Spinal cord (tissue), 10 donors: ENCODE measurements around the gene EHMT1. TPM values are rescaled to one million over a fixed set of nuclear protein-coding genes. Genes with fewer than 3 reads are reported as not detected.

Experiments
- DNase-seq, 6 donors: peaks; one replicate each; pipeline versions ENCODE4 v3.0.0 to v3.0.0-alpha.2; 2013 to 2015; ENCODE audit warnings: low spot score in 6 of 6, low read depth in 4 of 6
- H3K27ac ChIP-seq: one replicate; pipeline ENCODE4 v1.5.1; 2013; ENCODE audit warnings: low read depth, low read length, control low read depth
- H3K27me3 ChIP-seq: one replicate; pipeline ENCODE4 v1.6.1; 2013; ENCODE audit warnings: low read length; ENCODE audit not compliant: control insufficient read depth, insufficient read depth
- H3K36me3 ChIP-seq: one replicate; pipeline ENCODE4 v1.6.1; 2013; ENCODE audit warnings: low read length; ENCODE audit not compliant: control insufficient read depth, insufficient read depth
- H3K4me1 ChIP-seq: one replicate; pipeline ENCODE4 v1.6.1; 2013; ENCODE audit warnings: low read length; ENCODE audit not compliant: control insufficient read depth, insufficient read depth
- H3K4me3 ChIP-seq: one replicate; pipeline ENCODE4 v1.5.1; 2013; ENCODE audit warnings: low read depth, low read length, control low read depth
- H3K9me3 ChIP-seq: one replicate; pipeline ENCODE4 v1.6.1; 2013; ENCODE audit warnings: low read length; ENCODE audit not compliant: control insufficient read depth, insufficient read depth
- WGBS: methylation state at CpG from one replicate; pipeline ENCODE4 v1.1.5; 2013; ENCODE audit warnings: missing lambda C conversion rate; ENCODE audit not compliant: insufficient coverage; 5-methylcytosine and 5-hydroxymethylcytosine counted together
- long read RNA-seq, 4 donors: transcript quantifications; one replicate each; lab custom pipeline, GENCODE V29; 2026
- polyA plus RNA-seq, 2 donors: library from polyadenylated mRNA; unstranded; fragments of 120-200 nt; gene quantifications; one replicate each; pipeline ENCODE4 v1.2.1, GENCODE V29; 2013; ENCODE audit not compliant: insufficient read length in 2 of 2
- total RNA-seq, 2 donors: library from RNA; depleted of rRNA in 1 of 2; stranded (reverse); fragments of 120-200 nt in 1 of 2; fragments of >200 nt in 1 of 2; gene quantifications; one replicate each; pipeline versions ENCODE4 v1.2.3 to v1.2.4, GENCODE V29; 2013 to 2014
- donor health status: healthy.

EHMT1 gene
- total RNA-seq = 10 to 100 TPM; 35.8 to 51.7 TPM
- polyA plus RNA-seq = 10 to 100 TPM; 62.6 to 86.2 TPM
- long read RNA-seq, donor 1, partial matches to known transcripts = 0 of 5 reads
- long read RNA-seq, donor 1, other reads (novel, unspliced or antisense) = 0 of 5 reads
- long read RNA-seq, donor 2, partial matches to known transcripts = 0 of 2 reads
- long read RNA-seq, donor 2, other reads (novel, unspliced or antisense) = 0 of 2 reads
- long read RNA-seq, donor 3, partial matches to known transcripts = 5 of 5 reads
- long read RNA-seq, donor 3, other reads (novel, unspliced or antisense) = 0 of 5 reads
- long read RNA-seq, donor 4, partial matches to known transcripts = 5 of 7 reads
- long read RNA-seq, donor 4, other reads (novel, unspliced or antisense) = 0 of 7 reads

- under 1% methylated on average over 91 of the region's 94 CpGs for WGBS
- H3K36me3 ChIP-seq = peaks cover 44% of the 10 kb centered on the region
- H3K9me3 ChIP-seq = no peaks in the 10 kb centered on the region
- peak within 1 kb of the TSS; percentile 74 for H3K4me3 ChIP-seq
- DNase-seq = peak; percentile 76 to 97 (median 84)
- H3K27ac ChIP-seq = peak within 1 kb of the TSS; percentile 80
- H3K4me1 ChIP-seq = peaks cover 30% of the 10 kb centered on the region
- H3K27me3 ChIP-seq = no peaks in the 10 kb centered on the region
These were observed at the start of gene EHMT1 for GRCh38 chr9:137618105-137619067. TSS of gene EHMT1 (plus strand) at chr9:137619005. CDS start at chr9:137619029, 24 bp downstream.

- Histone ChIP-seq H3K36me3 (peaks cover 56% of the 10 kb centered on the region), H3K27ac (no peak overlapping the region), H3K9me3 (no peaks in the 10 kb centered on the region), H3K4me3 (no peak overlapping the region), H3K4me1 (no peaks in the 10 kb centered on the region), H3K27me3 (no peaks in the 10 kb centered on the region)
- WGBS = 96% methylated on average over 5 of the region's 5 CpGs
- DNase-seq = no peak
These were observed 49.1 kb upstream of the EHMT1 start for GRCh38 chr9:137569609-137570203.

DNA sequence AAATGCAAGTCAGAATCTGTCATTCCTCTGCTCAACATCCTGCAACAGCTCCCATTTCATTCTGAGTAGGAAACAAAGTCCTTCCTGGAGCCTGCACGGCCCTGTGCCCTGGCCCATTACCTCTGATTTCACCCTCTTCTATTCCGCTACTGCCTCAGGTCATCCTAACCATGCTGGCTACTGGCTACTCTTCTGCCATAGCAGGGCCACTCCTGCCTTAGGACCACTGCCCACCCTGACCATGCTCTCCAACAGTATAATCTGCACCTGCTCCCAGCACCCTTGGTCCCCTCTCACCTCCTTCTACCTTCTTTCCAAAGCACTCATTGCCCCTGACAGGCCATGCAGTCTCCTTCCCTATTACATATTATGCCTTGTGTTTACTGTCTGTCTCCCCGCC, 48.2 kb upstream of the EHMT1 start:
- no peak for DNase-seq
- H3K9me3 ChIP-seq = no peaks in the 10 kb centered on the region
- H3K4me3 ChIP-seq = no peak overlapping the region
- H3K36me3 ChIP-seq = peaks cover 61% of the 10 kb centered on the region
- WGBS = 98% methylated on average over 3 of the region's 3 CpGs
- no peaks in the 10 kb centered on the region for H3K27me3 ChIP-seq
- H3K4me1 ChIP-seq = no peaks in the 10 kb centered on the region
- no peak overlapping the region for H3K27ac ChIP-seq

DNA sequence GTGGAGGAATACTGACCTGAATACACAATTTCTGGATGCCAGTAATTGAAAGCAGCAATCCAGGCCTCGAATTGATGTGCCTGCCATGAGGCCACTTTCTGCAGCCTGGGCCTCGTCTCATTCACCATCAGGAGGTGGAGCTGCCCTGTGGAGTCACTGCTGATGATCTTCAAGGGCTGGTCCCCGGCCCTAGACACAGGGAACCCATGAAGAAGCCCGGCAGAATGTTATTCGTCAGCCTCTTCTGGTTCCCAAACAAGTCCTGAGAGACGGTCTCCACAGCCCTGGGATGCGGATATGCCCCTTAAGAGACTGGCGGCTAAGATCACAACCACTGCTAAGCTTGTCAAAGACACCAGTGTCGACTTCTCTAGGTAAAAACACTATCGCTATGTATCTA, 44.6 kb upstream of the EHMT1 start:
- Histone ChIP-seq H3K9me3 (no peaks in the 10 kb centered on the region), H3K27ac (no peak overlapping the region), H3K27me3 (no peaks in the 10 kb centered on the region), H3K36me3 (peaks cover 67% of the 10 kb centered on the region), H3K4me3 (no peak overlapping the region), H3K4me1 (peaks cover 18% of the 10 kb centered on the region)
- 93% methylated on average over 9 of the region's 10 CpGs for WGBS
- no peak for DNase-seq

DNA sequence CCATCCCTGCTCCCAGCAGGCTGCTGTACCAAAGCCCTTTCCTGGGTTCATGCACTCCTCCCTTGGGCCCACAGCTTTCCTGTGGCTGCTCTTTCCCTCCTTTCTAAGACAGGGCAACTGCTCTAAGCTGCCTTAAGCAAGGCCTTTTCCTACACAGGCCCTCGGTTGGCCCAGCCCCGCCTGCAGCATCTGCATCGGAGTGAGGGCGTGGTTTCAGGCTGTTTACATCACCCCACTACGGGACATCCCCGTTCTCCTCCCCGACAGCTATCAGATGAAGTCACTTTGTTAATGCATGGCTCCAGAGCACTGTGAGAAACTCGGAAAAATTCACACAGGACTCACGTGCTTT, 43.5 kb upstream of the EHMT1 start:
- 90% methylated on average over 9 of the region's 9 CpGs for WGBS
- no peaks in the 10 kb centered on the region for H3K27me3 ChIP-seq
- no peak overlapping the region for H3K27ac ChIP-seq
- peaks cover 27% of the 10 kb centered on the region for H3K4me1 ChIP-seq
- peaks cover 60% of the 10 kb centered on the region for H3K36me3 ChIP-seq
- H3K9me3 ChIP-seq = no peaks in the 10 kb centered on the region
- DNase-seq = no peak
- H3K4me3 ChIP-seq = no peak overlapping the region

GRCh38 chr9:137575716-137576411, 42.9 kb upstream of the EHMT1 start:
- 88% methylated on average over 11 of the region's 12 CpGs for WGBS
- Histone ChIP-seq H3K36me3 (peaks cover 60% of the 10 kb centered on the region), H3K27me3 (no peaks in the 10 kb centered on the region), H3K9me3 (no peaks in the 10 kb centered on the region), H3K4me3 (no peak overlapping the region), H3K4me1 (peaks cover 30% of the 10 kb centered on the region), H3K27ac (no peak overlapping the region)
- DNase-seq = no peak

DNA sequence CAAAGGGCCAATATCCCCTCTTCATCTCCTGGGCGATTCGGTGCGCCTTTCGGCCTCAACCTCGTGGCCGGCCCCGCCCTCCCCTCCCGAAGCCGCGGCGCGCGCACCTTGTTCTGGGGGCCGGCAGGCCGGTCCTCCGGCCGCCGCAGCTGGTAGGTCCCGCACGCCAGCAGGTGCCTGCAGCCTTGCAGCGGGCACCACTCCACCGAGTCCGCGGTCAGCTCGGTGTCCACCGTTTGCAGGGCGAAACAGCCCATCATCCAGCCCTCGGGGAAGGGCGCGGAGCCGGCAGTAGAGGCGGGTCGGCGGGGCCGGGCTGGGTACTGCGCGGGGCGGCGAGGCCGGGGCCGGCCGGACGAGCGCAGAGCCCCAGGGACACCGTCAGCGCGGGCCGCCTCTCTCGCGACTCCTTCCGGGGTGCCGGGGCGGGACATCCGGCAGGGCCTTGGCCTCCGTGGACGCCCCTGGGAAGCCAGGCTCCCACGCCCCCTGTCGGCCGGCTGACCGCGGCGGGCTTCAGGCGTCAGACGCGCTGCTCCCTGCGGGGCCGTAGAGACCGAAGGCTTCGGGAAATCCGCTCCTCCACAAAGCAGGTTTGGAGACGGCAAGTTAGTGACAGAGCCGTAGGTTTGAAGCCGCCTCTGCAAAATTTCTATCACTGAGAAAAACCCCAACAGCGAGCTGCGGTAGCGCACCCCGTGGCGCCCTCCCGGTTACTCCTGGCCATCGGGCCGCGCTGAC, 40.1 kb upstream of the EHMT1 start, which contains the start of gene DPH7:
DPH7 (minus strand) TSS at position 408 of the 741 bp plus-strand sequence; CDS start at position 260, 148 bp downstream.
- WGBS = under 1% methylated on average over 82 of the region's 82 CpGs
- DNase-seq = peak; percentile 81 to 98 (median 92)
- Histone ChIP-seq H3K27ac (peak within 1 kb of the TSS; percentile 71), H3K4me1 (peaks cover 31% of the 10 kb centered on the region), H3K36me3 (peaks cover 71% of the 10 kb centered on the region), H3K27me3 (no peaks in the 10 kb centered on the region), H3K9me3 (no peaks in the 10 kb centered on the region), H3K4me3 (peak within 1 kb of the TSS; percentile 53)

DNA sequence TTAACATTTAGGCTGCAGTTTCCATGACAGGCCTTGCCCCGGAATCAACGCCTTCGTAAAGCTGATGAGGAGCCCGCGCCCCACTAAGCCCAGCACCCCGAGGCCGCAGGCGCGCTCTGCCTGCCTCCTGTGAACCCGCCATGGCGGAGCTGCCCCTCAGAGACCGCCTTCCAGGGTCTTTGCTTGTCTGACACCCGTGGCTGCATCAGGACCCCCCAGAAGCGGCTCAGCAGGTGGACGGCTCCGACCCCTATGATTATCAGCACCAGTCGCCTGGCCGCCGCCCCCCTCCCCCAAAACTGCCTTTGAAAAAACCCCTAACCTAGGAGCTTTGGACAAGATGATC, 39.6 kb upstream of the EHMT1 start:
- H3K36me3 ChIP-seq = peaks cover 71% of the 10 kb centered on the region
- H3K27me3 ChIP-seq = no peaks in the 10 kb centered on the region
- no peaks in the 10 kb centered on the region for H3K9me3 ChIP-seq
- H3K4me3 ChIP-seq = peak overlapping the region; percentile 53
- H3K4me1 ChIP-seq = peaks cover 36% of the 10 kb centered on the region
- DNase-seq = no peak
- 20% methylated on average over 12 of the region's 19 CpGs for WGBS
- H3K27ac ChIP-seq = peak overlapping the region; percentile 71
